OCI-LY1 (cell line): ENCODE data around the gene RAB10.

Experiments
- H2AFZ ChIP-seq: fragments of 200-600 bp; sonication (generic), shearing (Covaris generic); 2 replicates; pipeline ENCODE4 v1.6.0; 2014; ENCODE audit warnings: antibody characterized with exemption, mild to moderate bottlenecking, low read length
- H3F3A ChIP-seq: fragments of 200-600 bp; sonication (generic), shearing (Covaris generic); 2 replicates; pipeline ENCODE4 v1.6.0; 2014; ENCODE audit warnings: mild to moderate bottlenecking, antibody characterized with exemption, low read length, moderate library complexity; ENCODE audit not compliant: insufficient read depth
- H3K27ac ChIP-seq: fragments of 200-600 bp; sonication (generic); 2 replicates; pipeline ENCODE4 v1.5.1; 2014; ENCODE audit warnings: low read length, mixed run types, mild to moderate bottlenecking, low read depth; ENCODE audit not compliant: poor library complexity, severe bottlenecking
- H3K27me3 ChIP-seq: fragments of 200-600 bp; sonication (generic); 2 replicates; pipeline ENCODE4 v1.6.0; 2014; ENCODE audit warnings: antibody characterized with exemption, mild to moderate bottlenecking, low read length, moderate library complexity; ENCODE audit not compliant: insufficient read depth
- H3K36me3 ChIP-seq: fragments of 200-600 bp; sonication (generic); 2 replicates; pipeline ENCODE4 v1.6.1; 2014; ENCODE audit warnings: mild to moderate bottlenecking, antibody characterized with exemption, low read length, moderate library complexity, mixed read lengths; ENCODE audit not compliant: insufficient read depth
- H3K4me1 ChIP-seq: fragments of 200-600 bp; sonication (generic); 2 replicates; pipeline ENCODE4 v1.5.1; 2014; ENCODE audit warnings: mild to moderate bottlenecking, low read length, moderate library complexity; ENCODE audit not compliant: insufficient read depth, severe bottlenecking
- H3K4me2 ChIP-seq: fragments of 200-600 bp; sonication (generic), shearing (Covaris generic); 2 replicates; pipeline ENCODE4 v1.6.1; 2014; ENCODE audit warnings: low read length
- H3K4me3 ChIP-seq: fragments of 200-600 bp; sonication (generic); 2 replicates; pipeline ENCODE4 v1.5.1; 2014; ENCODE audit warnings: low read length, low read depth, mild to moderate bottlenecking, mixed read lengths; ENCODE audit not compliant: poor library complexity, severe bottlenecking
- H3K79me2 ChIP-seq: fragments of 200-600 bp; shearing (Covaris generic); 2 replicates; pipeline ENCODE4 v1.6.1; 2016; ENCODE audit warnings: mixed run types, low read length, mixed read lengths; ENCODE audit not compliant: insufficient read depth
- H3K9ac ChIP-seq: fragments of 200-600 bp; sonication (generic), shearing (Covaris generic); 2 replicates; pipeline ENCODE4 v1.6.1; 2014; ENCODE audit warnings: mild to moderate bottlenecking, low read length, mixed read lengths
- H3K9me2 ChIP-seq: fragments of 200-600 bp; sonication (generic), shearing (Covaris generic); 2 replicates; pipeline ENCODE4 v1.6.1; 2014; ENCODE audit warnings: low read depth, mild to moderate bottlenecking, low read length, mixed read lengths
- H3K9me3 ChIP-seq: fragments of 200-600 bp; shearing (Covaris generic); 2 replicates; pipeline ENCODE4 v1.6.1; 2014; ENCODE audit warnings: low read length, mixed read lengths
- H4K20me1 ChIP-seq: fragments of 200-600 bp; sonication (generic), shearing (Covaris generic); 2 replicates; pipeline ENCODE4 v1.6.0; 2016; ENCODE audit warnings: mild to moderate bottlenecking, low read length; ENCODE audit not compliant: insufficient read depth
- CTCF ChIP-seq: fragments of 200-600 bp; sonication (generic), shearing (Covaris generic); IDR thresholded peaks from 2 replicates; pipeline ENCODE4 v1.5.1; 2017; ENCODE audit warnings: mild to moderate bottlenecking, antibody characterized with exemption, low read length, moderate library complexity, mixed read lengths
- EZH2 ChIP-seq: fragments of 200-600 bp; sonication (generic), shearing (Covaris generic); IDR thresholded peaks from 2 replicates; pipeline ENCODE4 v1.8.0; 2017; ENCODE audit warnings: borderline replicate concordance, mixed run types, mild to moderate bottlenecking, antibody characterized with exemption, low read length, moderate library complexity, mixed read lengths

RAB10 gene

GRCh38 chr2:26178746-26179436 lies 145.0 kb downstream of the RAB10 start:
- Histone ChIP-seq H2AFZ (no peak overlapping the region), H3K4me1 (peaks cover 10% of the 10 kb centered on the region), H3K4me3 (peak overlapping the region; percentile 54), H3K9me3 (no peaks in the 10 kb centered on the region), H3K27me3 (0 out of 2 replicates have a peak, but pooled peaks cover 3% of the 10 kb centered on the region), H3K9me2 (no peaks in the 10 kb centered on the region), H3K9ac (peak overlapping the region; percentile 6; the same call in 1 of the 2 replicates), H4K20me1 (no peaks in the 10 kb centered on the region), H3F3A (no peaks in the 10 kb centered on the region), H3K4me2 (peak overlapping the region; percentile 65), H3K79me2 (no peaks in the 10 kb centered on the region), H3K36me3 (no peaks in the 10 kb centered on the region), H3K27ac (no peak overlapping the region)
- TF ChIP-seq CTCF (no peak), EZH2 (no peak)

GRCh38 chr2:26179446-26179913 lies 145.6 kb downstream of the RAB10 start:
- Histone ChIP-seq H2AFZ (no peak overlapping the region), H3K9me2 (no peaks in the 10 kb centered on the region), H3K4me1 (peaks cover 12% of the 10 kb centered on the region), H3K79me2 (no peaks in the 10 kb centered on the region), H3K4me3 (peak overlapping the region; percentile 54), H3K27ac (no peak overlapping the region), H3F3A (no peaks in the 10 kb centered on the region), H3K27me3 (no peaks in the 10 kb centered on the region), H3K9me3 (no peaks in the 10 kb centered on the region), H3K36me3 (no peaks in the 10 kb centered on the region), H4K20me1 (no peaks in the 10 kb centered on the region), H3K9ac (no peak overlapping the region), H3K4me2 (peak overlapping the region; percentile 65)
- TF ChIP-seq EZH2: no peak
- no peak for TF ChIP-seq CTCF

GRCh38 chr2:26182441-26182840 lies 148.6 kb downstream of the RAB10 start:
- Histone ChIP-seq H3K36me3 (no peaks in the 10 kb centered on the region), H2AFZ (no peak overlapping the region), H3K27ac (no peak overlapping the region), H3K9ac (no peak overlapping the region), H4K20me1 (no peaks in the 10 kb centered on the region), H3K4me2 (no peak overlapping the region), H3K79me2 (no peaks in the 10 kb centered on the region), H3K4me3 (no peak overlapping the region), H3F3A (no peaks in the 10 kb centered on the region), H3K27me3 (0 out of 2 replicates have a peak, but pooled peaks cover 7% of the 10 kb centered on the region), H3K4me1 (peaks cover 23% of the 10 kb centered on the region), H3K9me2 (no peaks in the 10 kb centered on the region), H3K9me3 (no peaks in the 10 kb centered on the region)
- no peak for TF ChIP-seq EZH2
- no peak for TF ChIP-seq CTCF
